ENCODE data around the gene HOXD12. TPM values are rescaled to one million over a fixed set of nuclear protein-coding genes. Genes with fewer than 3 reads are reported as not detected.

HOXD12 gene
- total RNA-seq, 4 donors from 2014 or later, result not detected

- WGBS, 2 donors (ENCODE audit: low coverage in 1 of 2), result 30 to 75% methylated on average over 4 to 9 of the region's 9 CpGs
- Histone ChIP-seq H3K36me3 (no peaks in the 10 kb centered on the region), H3K9me3 (no peaks in the 10 kb centered on the region), H3K4me1 (peaks cover 7 to 43% (median 28%) of the 10 kb centered on the region in 4 donors), H3K27ac (peak overlapping the region in 2 of 4 donors; percentile 84 to 88), H3K27me3 (peaks cover 94% of the 10 kb centered on the region), H3K4me3 (no peak overlapping the region)
- TF ChIP-seq CTCF (IDR thresholded peaks at IDR 0.05), result no peak
- no peak for TF ChIP-seq POLR2AphosphoS5 (IDR thresholded peaks at IDR 0.05)
- TF ChIP-seq POLR2A (IDR thresholded peaks at IDR 0.05), result no peak
- no peak for TF ChIP-seq EP300 (IDR thresholded peaks at IDR 0.05; ENCODE audit: low read depth)
- in situ Hi-C loops (cut with MboI; ENCODE audit: low pct_ligation_motif_present in 1 of 4, low pct_unique_long_range_greater_than_20kb in 1 of 4, low sequenced_read_pairs in 3 of 4) (loop anchor here (5.0 to 25.0 kb wide), 7 partner anchors 330 to 1030 kb away; no protein-coding TSS in a partner anchor), intact Hi-C loops (cut with DNase I; ENCODE audit: low total_unique reads) (loop anchor here (5.0 kb wide), 1 partner anchor 512 kb away; no protein-coding TSS in a partner anchor)
- DNase-seq, result no peak
Observed at GRCh38 chr2:176124947-176125771, 25.6 kb downstream of the HOXD12 start.

- Histone ChIP-seq H3K9me3 (no peaks in the 10 kb centered on the region), H3K4me1 (peaks cover 7 to 46% (median 28%) of the 10 kb centered on the region in 4 donors), H3K36me3 (no peaks in the 10 kb centered on the region), H3K27me3 (peaks cover 94% of the 10 kb centered on the region), H3K4me3 (no peak overlapping the region), H3K27ac (peak overlapping the region in 2 of 4 donors; percentile 1 to 6)
- in situ Hi-C loops (cut with MboI; ENCODE audit: low pct_ligation_motif_present in 1 of 4, low pct_unique_long_range_greater_than_20kb in 1 of 4, low sequenced_read_pairs in 3 of 4) (loop anchor here (5.0 to 25.0 kb wide), 6 partner anchors 329 to 1029 kb away; no protein-coding TSS in a partner anchor), intact Hi-C loops (cut with DNase I; ENCODE audit: low total_unique reads) (loop anchor here (5.0 kb wide), 1 partner anchor 512 kb away; no protein-coding TSS in a partner anchor)
- TF ChIP-seq POLR2A (IDR thresholded peaks at IDR 0.05), result no peak
- TF ChIP-seq EP300 (IDR thresholded peaks at IDR 0.05; ENCODE audit: low read depth), result no peak
- TF ChIP-seq POLR2AphosphoS5 (IDR thresholded peaks at IDR 0.05), result no peak
- TF ChIP-seq CTCF (IDR thresholded peaks at IDR 0.05), result no peak
- WGBS, 2 donors (ENCODE audit: low coverage in 1 of 2), result 32 to 74% methylated on average over 4 to 6 of the region's 6 CpGs
- DNase-seq, result no peak
Observed at GRCh38 chr2:176125772-176126054, 26.1 kb downstream of the HOXD12 start.

- peak overlapping the region in 2 of 4 donors; percentile 11 to 95 for H3K27ac ChIP-seq
- in situ Hi-C loops (cut with MboI; ENCODE audit: low pct_ligation_motif_present in 1 of 4, low pct_unique_long_range_greater_than_20kb in 1 of 4, low sequenced_read_pairs in 3 of 4), result loop anchor here (5.0 to 25.0 kb wide), 6 partner anchors 328 to 1028 kb away; no protein-coding TSS in a partner anchor
- intact Hi-C loops (cut with DNase I; ENCODE audit: low total_unique reads), result loop anchor here (5.0 kb wide), 1 partner anchor 510 kb away; no protein-coding TSS in a partner anchor
Observed at GRCh38 chr2:176126929-176127773, 27.6 kb downstream of the HOXD12 start.

More at GRCh38 chr2:176126929-176127773, 27.6 kb downstream of the HOXD12 start:
- Histone ChIP-seq H3K4me1 (peaks cover 7 to 55% (median 31%) of the 10 kb centered on the region in 4 donors), H3K9me3 (no peaks in the 10 kb centered on the region), H3K4me3 (no peak overlapping the region), H3K27me3 (peaks cover 93% of the 10 kb centered on the region), H3K36me3 (no peaks in the 10 kb centered on the region)
- WGBS, 2 donors (ENCODE audit: low coverage in 1 of 2), result 6% methylated on average over 13 of the region's 13 CpGs
- peak; percentile 79 for DNase-seq
- TF ChIP-seq CTCF (IDR thresholded peaks at IDR 0.05), result peak; percentile 86 to 97 (median 94)
- no peak for TF ChIP-seq EP300 (IDR thresholded peaks at IDR 0.05; ENCODE audit: low read depth)

All from transverse colon (tissue), 4 donors.